H1 (cell line): Measurements from ENCODE around the gene TRAPPC2L. TPM values are rescaled to one million over a fixed set of nuclear protein-coding genes. Genes with fewer than 3 reads are reported as not detected.

ENCODE experiments used
- CTCF ChIA-PET: fragments of 300-600 bp; sonication (Branson Sonifier 250); formaldehyde crosslinking; loops from one replicate; lab custom pipeline; 2021; ENCODE audit not compliant: partially characterized antibody; lab: Charles Lee
- POLR2A ChIA-PET: fragments of 300-600 bp; sonication (Branson Sonifier 250); formaldehyde crosslinking; loops from one replicate; lab custom pipeline; 2021; ENCODE audit warnings: inconsistent platforms; ENCODE audit not compliant: partially characterized antibody; lab: Charles Lee
- DNase-seq, 2 experiments: peaks; one replicate each; pipeline versions ENCODE4 v3.0.0 to v3.0.0-alpha.2; 2010 to 2022; ENCODE audit warnings: low spot score in 2 of 2, low read depth in 1 of 2, mixed read lengths in 1 of 2
- FAIRE-seq: peaks from 2 replicates; lab custom pipeline; 2011; peaks lifted over from hg19 to GRCh38; lab: Jason Lieb, UNC
- H2AFZ ChIP-seq: 2 replicates; pipeline ENCODE4 v1.8.1; 2012; ENCODE audit warnings: low read length, inconsistent platforms
- H2AK5ac ChIP-seq: 2 replicates; pipeline ENCODE4 v1.6.1; 2013; ENCODE audit warnings: low read depth, low read length
- H2BK120ac ChIP-seq: replicated peaks from 2 replicates; pipeline ENCODE3; 2013; ENCODE audit warnings: low read depth, low read length, inconsistent platforms
- H2BK12ac ChIP-seq: 2 replicates; pipeline ENCODE4 v1.6.1; 2013; ENCODE audit warnings: low read depth, low read length
- H2BK15ac ChIP-seq: 2 replicates; pipeline ENCODE4 v1.6.1; 2013; ENCODE audit warnings: low read length
- H2BK20ac ChIP-seq: 2 replicates; pipeline ENCODE4 v1.6.1; 2013; ENCODE audit warnings: low read length
- H2BK5ac ChIP-seq: 2 replicates; pipeline ENCODE4 v1.6.1; 2013; ENCODE audit warnings: low read depth, low read length
- H3K14ac ChIP-seq: 2 replicates; pipeline ENCODE4 v1.6.1; 2013; ENCODE audit warnings: inconsistent platforms; ENCODE audit not compliant: insufficient read length
- H3K18ac ChIP-seq: 2 replicates; pipeline ENCODE4 v1.6.1; 2013; ENCODE audit warnings: low read length; ENCODE audit errors: extremely low read depth
- H3K23ac ChIP-seq: 2 replicates; pipeline ENCODE4 v1.6.1; 2013; ENCODE audit warnings: inconsistent platforms; ENCODE audit not compliant: insufficient read length
- H3K23me2 ChIP-seq: 2 replicates; pipeline ENCODE4 v1.6.1; 2013; ENCODE audit warnings: low read depth, low read length
- H3K27ac ChIP-seq: 2 replicates; pipeline ENCODE4 v1.6.1; 2011; ENCODE audit warnings: low read depth, low read length, inconsistent platforms
- H3K27me3 ChIP-seq, 4 experiments: replicated peaks in 1 of 4; 1 replicate in 1 of 4; 2 replicates in 3 of 4; pipeline versions ENCODE4 v1.6.1 to v1.8.1; 2011 to 2013; ENCODE audit warnings: low read length in 3 of 4, mild to moderate bottlenecking in 3 of 4, inconsistent platforms in 2 of 4, mixed read lengths in 2 of 4, moderate library complexity in 1 of 4; ENCODE audit not compliant: control insufficient read depth in 3 of 4, insufficient read depth in 3 of 4; ENCODE audit errors: extremely low read depth in 1 of 4
- H3K36me3 ChIP-seq, 4 experiments: 2 replicates each; pipeline versions ENCODE4 v1.6.1 to v1.8.1; 2011 to 2013; ENCODE audit warnings: mild to moderate bottlenecking in 4 of 4, low read length in 3 of 4, moderate library complexity in 2 of 4, control low read depth in 1 of 4, inconsistent platforms in 1 of 4; ENCODE audit not compliant: insufficient read depth in 4 of 4, control insufficient read depth in 2 of 4
- H3K4ac ChIP-seq: replicated peaks from 2 replicates; pipeline ENCODE3; 2013; ENCODE audit warnings: low read length, low read depth, mixed read lengths, inconsistent platforms; ENCODE audit not compliant: insufficient read length
- H3K4me1 ChIP-seq, 4 experiments: replicated peaks in 1 of 4; 1 replicate in 1 of 4; 2 replicates in 3 of 4; pipeline versions ENCODE4 v1.6.1 to v1.8.1; 2011 to 2013; ENCODE audit warnings: low read length in 3 of 4, inconsistent platforms in 2 of 4, mixed read lengths in 1 of 4; ENCODE audit not compliant: insufficient read depth in 4 of 4, control insufficient read depth in 3 of 4
- H3K4me2 ChIP-seq, 2 experiments: 2 replicates each; pipeline versions ENCODE4 v1.6.1 to v1.8.1; 2011 to 2013; ENCODE audit warnings: low read depth in 2 of 2, low read length in 2 of 2, control low read depth in 1 of 2, inconsistent platforms in 1 of 2, mild to moderate bottlenecking in 1 of 2; ENCODE audit not compliant: insufficient read depth in 1 of 2
- H3K4me3 ChIP-seq, 4 experiments: fragments of 200-600, 300-600 bp in 1 of 4; sonication (generic), shearing (Covaris generic), sonication (Bioruptor Twin) in 1 of 4; 2 replicates each; pipeline versions ENCODE4 v1.5.1 to v1.8.1; 2011 to 2016; ENCODE audit warnings: low read length in 4 of 4, low read depth in 3 of 4, control low read depth in 2 of 4, inconsistent platforms in 2 of 4, mild to moderate bottlenecking in 2 of 4, mixed read lengths in 1 of 4, moderate library complexity in 1 of 4; ENCODE audit not compliant: insufficient read depth in 2 of 4; ENCODE audit errors: extremely low read depth in 1 of 4
- H3K56ac ChIP-seq: replicated peaks from 2 replicates; pipeline ENCODE3; 2013; ENCODE audit warnings: low read depth, mild to moderate bottlenecking, mixed read lengths, low read length, inconsistent platforms; ENCODE audit not compliant: insufficient read length
- H3K79me1 ChIP-seq: 2 replicates; pipeline ENCODE4 v1.6.1; 2013; ENCODE audit warnings: low read depth, low read length, control low read depth
- H3K79me2 ChIP-seq, 2 experiments: 2 replicates each; pipeline versions ENCODE4 v1.6.1 to v1.8.1; 2012 to 2013; ENCODE audit warnings: low read length in 2 of 2, mild to moderate bottlenecking in 2 of 2, inconsistent platforms in 1 of 2; ENCODE audit not compliant: insufficient read depth in 2 of 2, control insufficient read depth in 1 of 2
- H3K9ac ChIP-seq, 4 experiments: replicated peaks in 1 of 4; 1 replicate in 1 of 4; 2 replicates in 3 of 4; pipeline versions ENCODE4 v1.6.1 to v1.8.1; 2011 to 2013; ENCODE audit warnings: low read depth in 3 of 4, low read length in 3 of 4, control low read depth in 2 of 4, mild to moderate bottlenecking in 2 of 4, moderate library complexity in 2 of 4, inconsistent platforms in 1 of 4; ENCODE audit errors: extremely low read depth in 1 of 4
- H3K9me3 ChIP-seq, 2 experiments: 2 replicates each; pipeline versions ENCODE4 v1.6.1 to v1.8.1; 2012 to 2013; ENCODE audit warnings: mild to moderate bottlenecking in 2 of 2, moderate library complexity in 2 of 2, control low read depth in 1 of 2, inconsistent platforms in 1 of 2, low read depth in 1 of 2, low read length in 1 of 2, mixed read lengths in 1 of 2; ENCODE audit not compliant: insufficient read depth in 2 of 2
- H4K20me1 ChIP-seq, 2 experiments: replicated peaks in 1 of 2; 2 replicates each; pipeline versions ENCODE3 to v1.8.1; 2011 to 2013; ENCODE audit warnings: inconsistent platforms in 2 of 2, low read length in 2 of 2, mild to moderate bottlenecking in 1 of 2; ENCODE audit not compliant: insufficient read depth in 2 of 2, control insufficient read depth in 1 of 2
- H4K5ac ChIP-seq: 2 replicates; pipeline ENCODE4 v1.6.1; 2013; ENCODE audit warnings: low read length, low read depth, mixed read lengths, inconsistent platforms; ENCODE audit not compliant: insufficient read length
- H4K8ac ChIP-seq: 2 replicates; pipeline ENCODE4 v1.8.0; 2013; ENCODE audit warnings: mild to moderate bottlenecking, moderate library complexity, low read length, inconsistent platforms; ENCODE audit not compliant: insufficient read depth; ENCODE audit errors: extremely low read depth
- H4K91ac ChIP-seq: replicated peaks from 2 replicates; pipeline ENCODE3; 2013; ENCODE audit warnings: low read length, mixed read lengths, inconsistent platforms; ENCODE audit not compliant: insufficient read length
- BACH1 ChIP-seq: IDR thresholded peaks from 2 replicates; pipeline ENCODE4 v1.6.1; 2012; ENCODE audit warnings: low read length, improper control_type of control experiment
- BCL11A ChIP-seq, 2 experiments: IDR thresholded peaks; one replicate each; pipeline ENCODE4 v1.6.1; 2011; ENCODE audit warnings: low read depth in 2 of 2, low read length in 2 of 2, mild to moderate bottlenecking in 2 of 2
- CBX8 ChIP-seq: fragments of 300-800, 300-1000 bp; sonication (generic); IDR thresholded peaks from 2 replicates; pipeline ENCODE4 v1.7.1; 2016; ENCODE audit warnings: low read depth, low read length, borderline replicate concordance
- CHD2 ChIP-seq: IDR thresholded peaks from 2 replicates; pipeline ENCODE4 v1.6.1; 2012; ENCODE audit warnings: low read length, improper control_type of control experiment
- CREB1 ChIP-seq: IDR thresholded peaks from 2 replicates; pipeline ENCODE4 v1.6.1; 2012; ENCODE audit warnings: inconsistent platforms
- EGR1 ChIP-seq: IDR thresholded peaks from 2 replicates; pipeline ENCODE4 v1.6.1; 2011; ENCODE audit warnings: low read depth, low read length, borderline replicate concordance
- GABPA ChIP-seq: IDR thresholded peaks from 2 replicates; pipeline ENCODE4 v1.6.1; 2011; ENCODE audit warnings: mild to moderate bottlenecking, low read length, moderate library complexity, borderline replicate concordance; ENCODE audit not compliant: insufficient read depth
- JUND ChIP-seq: IDR thresholded peaks from 2 replicates; pipeline ENCODE4 v1.6.1; 2011; ENCODE audit warnings: mild to moderate bottlenecking, improper control_type of control experiment, low read length
- KDM1A ChIP-seq: fragments of 200-600, 300-600 bp; sonication (generic); IDR thresholded peaks from 2 replicates; pipeline ENCODE4 v1.7.1; 2016; ENCODE audit warnings: mild to moderate bottlenecking, low read length, borderline replicate concordance
- RFX5 ChIP-seq: IDR thresholded peaks from 2 replicates; pipeline ENCODE4 v1.6.1; 2011; ENCODE audit warnings: low read depth, low read length, improper control_type of control experiment, borderline replicate concordance
- SP4 ChIP-seq: IDR thresholded peaks from 2 replicates; pipeline ENCODE4 v1.6.1; 2012; ENCODE audit warnings: low read length, inconsistent platforms
- SRF ChIP-seq: IDR thresholded peaks from 2 replicates; pipeline ENCODE4 v1.6.1; 2011; ENCODE audit warnings: mild to moderate bottlenecking, low read depth, low read length, moderate library complexity
- YY1 ChIP-seq: IDR thresholded peaks from 2 replicates; pipeline ENCODE4 v1.6.1; 2011; ENCODE audit warnings: low read depth, mild to moderate bottlenecking, low read length
- ZNF274 ChIP-seq: IDR thresholded peaks from 2 replicates; pipeline ENCODE4 v1.7.0; 2012; ENCODE audit warnings: low read length, borderline replicate concordance; ENCODE audit errors: extremely low read depth
- WGBS, 2 experiments: shearing (Covaris generic) in 1 of 2; methylation state at CpG; one replicate each; pipeline versions ENCODE4 v1.1.6 to v1.1.7; 2013 to 2015; ENCODE audit warnings: low lambda C conversion rate in 2 of 2, mixed read lengths in 2 of 2, inconsistent platforms in 1 of 2, low coverage in 1 of 2, missing lambda C conversion rate in 1 of 2; ENCODE audit not compliant: insufficient replicate concordance in 2 of 2, insufficient coverage in 1 of 2, insufficient read length in 1 of 2; ENCODE audit errors: extremely low coverage in 1 of 2, missing lambda C conversion rate in 1 of 2; 5-methylcytosine and 5-hydroxymethylcytosine counted together
- polyA plus RNA-seq, 7 experiments: library from polyadenylated mRNA; depleted of rRNA in 3 of 7; stranded (reverse) in 5 of 7; unstranded in 2 of 7; fragments of >200 nt in 5 of 7; fragments of 200-250 nt in 2 of 7; gene quantifications; 1 replicate in 5 of 7; 2 replicates in 1 of 7; 4 replicates in 1 of 7; pipeline versions ENCODE4 v1.2.1 to v1.2.3, GENCODE V29; 2011 to 2013; ENCODE audit warnings: missing spikeins in 2 of 7, mixed read lengths in 2 of 7
- total RNA-seq: library from RNA; stranded (reverse); fragmentation: NEBNext Ultra II Directional; extraction: Animal tissue kit (Norgen Biotek cat#: 25700); gene quantifications from 2 replicates; pipeline ENCODE4 v1.2.1, GENCODE V29; 2021

The TRAPPC2L gene
- total and polyA plus RNA-seq, 2 of the 8 experiments (the other 6 are each of a cell fraction or from before 2014, with no cell fraction given), result 98.7 to 133 TPM

GRCh38 chr16:88853325-88853941, 3.5 kb upstream of the TRAPPC2L start:
- Histone ChIP-seq H4K5ac (no peak overlapping the region), H3K79me1 (peaks cover 2% of the 10 kb centered on the region; the same call in 1 of the 2 replicates), H4K8ac (no peak overlapping the region), H2BK120ac (no peak overlapping the region), H3K27me3 (no peaks in the 10 kb centered on the region), H3K9ac (no peak overlapping the region), H2AFZ (no peak overlapping the region), H4K91ac (no peak overlapping the region), H3K23me2 (peaks cover 2% of the 10 kb centered on the region), H3K4me3 (no peak overlapping the region), H2BK5ac (no peak overlapping the region), H3K27ac (no peak overlapping the region), H3K14ac (no peak overlapping the region), H3K4me1 (peaks cover 0 to 5% (median 3%) of the 10 kb centered on the region in 4 experiments; a peak in 5 of 7 replicates), H2BK15ac (no peak overlapping the region), H3K4me2 (no peak overlapping the region), H2BK20ac (no peak overlapping the region), H4K20me1 (peaks cover 0 to 11% of the 10 kb centered on the region in 2 experiments), H2BK12ac (no peak overlapping the region), H3K36me3 (peaks cover 0 to 2% (median 0%) of the 10 kb centered on the region in 4 experiments; a peak in 1 of 8 replicates), H3K79me2 (peaks cover 0 to 10% of the 10 kb centered on the region in 2 experiments; a peak in 1 of 4 replicates), H3K23ac (no peak overlapping the region), H3K4ac (no peak overlapping the region), H2AK5ac (no peak overlapping the region), H3K9me3 (peaks cover 0 to 5% of the 10 kb centered on the region in 2 experiments; a peak in 1 of 4 replicates), H3K18ac (no peak overlapping the region), H3K56ac (no peak overlapping the region)
- ChIA-PET POLR2A (interaction anchor here (1.0 to 1.2 kb wide), 2 partner anchors 11 to 38 kb away, joined by 3 read pairs; no protein-coding TSS in a partner anchor), CTCF (interaction anchor here (0.8 to 1.7 kb wide), 8 partner anchors 9 to 363 kb away, joined by 3 to 6 read pairs (median 4); no protein-coding TSS in a partner anchor)
- FAIRE-seq, result no peak
- no peak for DNase-seq
- WGBS, 2 experiments, result 93% methylated on average over 17 of the region's 17 CpGs; no CpG with 5 or more reads in 1 of the 2 experiments
- TF ChIP-seq CREB1 (no peak), CHD2 (no peak), SP4 (no peak), CBX8 (no peak), BACH1 (no peak), SRF (no peak), EGR1 (no peak), GABPA (no peak), ZNF274 (no peak), BCL11A (IDR thresholded peaks at IDR 0.05; ENCODE audit: low read depth in 2 of 2, low read length in 2 of 2) (no peak), YY1 (no peak), RFX5 (no peak), JUND (no peak), KDM1A (no peak)
